GM23338 (cell line): Measurements from ENCODE around the gene ITGA1. TPM values are rescaled to one million over a fixed set of nuclear protein-coding genes. Genes with fewer than 3 reads are reported as not detected.

Source experiments
- ATAC-seq: fragments of 200-7000 bp; cut with Tn5 transposase; 3 replicates; pipeline ENCODE4 v1.9.1; 2020
- DNase-seq: peaks from one replicate; pipeline ENCODE4 v3.0.0-alpha.2; 2015; ENCODE audit warnings: low spot score
- H2AFZ ChIP-seq: fragments of 200-600 bp; sonication (generic); 2 replicates; pipeline ENCODE4 v1.8.0; 2016; ENCODE audit warnings: antibody characterized with exemption, mild to moderate bottlenecking, moderate library complexity
- H3F3A ChIP-seq: fragments of 200-600 bp; sonication (generic); replicated peaks from 2 replicates; pipeline ENCODE4 v1.8.0; 2017; ENCODE audit warnings: antibody characterized with exemption, mixed run types, low read depth
- H3K27ac ChIP-seq: fragments of 200-600 bp; sonication (generic); 2 replicates; pipeline ENCODE4 v1.6.1; 2016; ENCODE audit warnings: low read depth
- H3K27me3 ChIP-seq: fragments of 200-600 bp; sonication (generic); 2 replicates; pipeline ENCODE4 v1.8.0; 2016; ENCODE audit warnings: mild to moderate bottlenecking, mixed run types, moderate library complexity; ENCODE audit not compliant: insufficient read depth
- H3K36me3 ChIP-seq: fragments of 200-600 bp; sonication (generic); 2 replicates; pipeline ENCODE4 v1.8.0; 2016; ENCODE audit warnings: mild to moderate bottlenecking; ENCODE audit not compliant: insufficient read depth
- H3K4me1 ChIP-seq: fragments of 200-600 bp; sonication (generic); 2 replicates; pipeline ENCODE4 v1.8.0; 2016; ENCODE audit warnings: mild to moderate bottlenecking, moderate library complexity; ENCODE audit not compliant: insufficient read depth
- H3K4me2 ChIP-seq: fragments of 200-600 bp; sonication (generic); 2 replicates; pipeline ENCODE4 v1.7.1; 2017; ENCODE audit warnings: mixed run types
- H3K4me3 ChIP-seq: fragments of 200-600 bp; sonication (generic); 2 replicates; pipeline ENCODE4 v1.6.1; 2016; ENCODE audit warnings: mixed run types
- H3K79me2 ChIP-seq: fragments of 200-600 bp; sonication (generic); replicated peaks from 2 replicates; pipeline ENCODE4 v1.8.0; 2017; ENCODE audit warnings: mild to moderate bottlenecking; ENCODE audit not compliant: insufficient read depth
- H3K9me2 ChIP-seq: fragments of 200-600 bp; sonication (generic); 2 replicates; pipeline ENCODE4 v1.8.0; 2017; ENCODE audit not compliant: insufficient read depth
- H4K20me1 ChIP-seq: fragments of 200-600 bp; sonication (generic); replicated peaks from 2 replicates; pipeline ENCODE4 v1.8.0; 2017; ENCODE audit warnings: mild to moderate bottlenecking; ENCODE audit not compliant: insufficient read depth
- H3K27ac Mint-ChIP-seq: 2 replicates; pipeline ENCODE4 v1.8.0; 2020; ENCODE audit warnings: inconsistent platforms, mild to moderate bottlenecking, moderate library complexity, mixed read lengths
- H3K27me3 Mint-ChIP-seq: 3 replicates; pipeline ENCODE4 v1.8.0; 2022; ENCODE audit warnings: low read depth, mild to moderate bottlenecking, moderate library complexity, mixed read lengths, inconsistent platforms; ENCODE audit not compliant: insufficient read depth, poor library complexity
- H3K36me3 Mint-ChIP-seq: 3 replicates; pipeline ENCODE4 v1.8.0; 2021; ENCODE audit warnings: low read depth, mild to moderate bottlenecking, inconsistent platforms, moderate library complexity, mixed read lengths
- H3K4me1 Mint-ChIP-seq: 3 replicates; pipeline ENCODE4 v1.8.0; 2020; ENCODE audit warnings: mild to moderate bottlenecking, inconsistent platforms, mixed read lengths
- H3K4me3 Mint-ChIP-seq: 3 replicates; pipeline ENCODE4 v1.8.0; 2021; ENCODE audit warnings: moderate library complexity, mild to moderate bottlenecking, inconsistent platforms, mixed read lengths
- H3K9me3 Mint-ChIP-seq: 3 replicates; pipeline ENCODE4 v1.8.0; 2020; ENCODE audit warnings: moderate library complexity, mild to moderate bottlenecking, inconsistent platforms, mixed read lengths
- CREB1 ChIP-seq: fragments of 250-450 bp; sonication (Bioruptor Pico); IDR thresholded peaks from 2 replicates; pipeline ENCODE4 v1.5.0; 2020; ENCODE audit warnings: low read depth, mild to moderate bottlenecking, moderate library complexity
- EZH2 ChIP-seq: fragments of 200-600 bp; sonication (generic); IDR thresholded peaks from one replicate; pipeline ENCODE4 v1.8.0; 2017; ENCODE audit warnings: antibody characterized with exemption, mild to moderate bottlenecking, low read depth; ENCODE audit not compliant: unreplicated experiment
- EZH2phosphoT487 ChIP-seq: fragments of 200-600 bp; sonication (generic); IDR thresholded peaks from one replicate; pipeline ENCODE4 v1.8.1; 2018; ENCODE audit warnings: antibody characterized with exemption; ENCODE audit not compliant: unreplicated experiment
- JUNB ChIP-seq: IDR thresholded peaks from one replicate; pipeline ENCODE4 v1.6.1; 2016; ENCODE audit warnings: antibody characterized with exemption; ENCODE audit not compliant: unreplicated experiment
- NANOG ChIP-seq: IDR thresholded peaks from 2 replicates; pipeline ENCODE4 v1.6.1; 2016; ENCODE audit warnings: antibody characterized with exemption, borderline replicate concordance
- STAT1 ChIP-seq: IDR thresholded peaks from one replicate; pipeline ENCODE4 v1.6.1; 2016; ENCODE audit warnings: antibody characterized with exemption; ENCODE audit not compliant: unreplicated experiment
- ZNF114 ChIP-seq: fragments of 250-450 bp; sonication (Bioruptor Pico); IDR thresholded peaks from 2 replicates; pipeline ENCODE4 v1.5.0; 2020; ENCODE audit warnings: mild to moderate bottlenecking, moderate library complexity
- polyA plus RNA-seq: library from polyadenylated mRNA; unstranded; fragments of >200 nt; fragmentation: Nextera tagmentation; extraction: Ambion mirVana; gene quantifications from 2 replicates; pipeline ENCODE4 v1.2.1, GENCODE V29; 2016
- total RNA-seq: library from RNA; depleted of rRNA; stranded (reverse); fragments of >200 nt; shearing (Covaris generic); gene quantifications from 2 replicates; pipeline ENCODE4 v1.2.3, GENCODE V29; 2014
- TF ChIP-seq, protein P1 (sequence below): IDR thresholded peaks from 2 replicates; pipeline ENCODE4 v1.6.1; 2016; ENCODE audit warnings: antibody characterized with exemption
- TF ChIP-seq, protein P2 (sequence below): fragments of 250-450 bp; sonication (Bioruptor Pico); IDR thresholded peaks from 2 replicates; pipeline ENCODE4 v1.5.0; 2020; ENCODE audit warnings: mild to moderate bottlenecking, moderate library complexity
- TF ChIP-seq, protein P3 (sequence below): IDR thresholded peaks from one replicate; pipeline ENCODE4 v1.6.1; 2018; ENCODE audit warnings: antibody characterized with exemption; ENCODE audit not compliant: unreplicated experiment

The ITGA1 gene
- total and polyA plus RNA-seq, 2 experiments from 2014 or later = 1.8 to 4.9 TPM

DNA sequence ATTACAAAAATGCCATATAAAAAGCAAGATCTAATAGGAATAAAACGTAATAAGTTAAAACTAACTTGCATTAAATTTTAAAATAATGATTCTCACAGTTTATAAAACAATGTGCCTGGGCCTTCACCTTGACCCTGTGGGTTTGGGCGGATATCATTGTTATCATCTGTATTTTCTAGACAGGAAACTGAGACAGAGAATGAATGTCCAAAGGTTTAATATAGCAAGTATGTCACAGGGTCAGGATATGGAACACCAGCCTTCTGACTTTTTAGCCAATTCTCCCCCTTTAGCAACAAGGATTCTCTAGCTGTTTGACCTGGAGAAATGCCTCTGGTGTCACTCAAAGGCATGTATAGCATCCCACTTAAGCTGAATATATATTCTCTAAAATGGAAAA lies 67.2 kb downstream of the ITGA1 start:
- no peaks in the 10 kb centered on the region for H3K4me1 ChIP-seq
- ATAC-seq (no peak), DNase-seq (no peak)
- Mint-ChIP-seq H3K4me1 (no peaks in the 10 kb centered on the region), H3K27ac (no peak overlapping the region), H3K4me3 (no peak overlapping the region), H3K27me3 (no peaks in the 10 kb centered on the region), H3K9me3 (no peaks in the 10 kb centered on the region), H3K36me3 (no peaks in the 10 kb centered on the region)
- TF ChIP-seq CREB1 (CRISPR knock-in tag) (no peak), ZNF114 (CRISPR knock-in tag) (no peak), EZH2phosphoT487 (no peak), NANOG (no peak)
- TF ChIP-seq, protein P1, sequence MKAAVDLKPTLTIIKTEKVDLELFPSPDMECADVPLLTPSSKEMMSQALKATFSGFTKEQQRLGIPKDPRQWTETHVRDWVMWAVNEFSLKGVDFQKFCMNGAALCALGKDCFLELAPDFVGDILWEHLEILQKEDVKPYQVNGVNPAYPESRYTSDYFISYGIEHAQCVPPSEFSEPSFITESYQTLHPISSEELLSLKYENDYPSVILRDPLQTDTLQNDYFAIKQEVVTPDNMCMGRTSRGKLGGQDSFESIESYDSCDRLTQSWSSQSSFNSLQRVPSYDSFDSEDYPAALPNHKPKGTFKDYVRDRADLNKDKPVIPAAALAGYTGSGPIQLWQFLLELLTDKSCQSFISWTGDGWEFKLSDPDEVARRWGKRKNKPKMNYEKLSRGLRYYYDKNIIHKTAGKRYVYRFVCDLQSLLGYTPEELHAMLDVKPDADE = no peak
- no peak overlapping the region for H2AFZ ChIP-seq
- H3K4me3 ChIP-seq = no peak overlapping the region
- no peak overlapping the region for H3K4me2 ChIP-seq
- H3K27ac ChIP-seq = no peak overlapping the region
- no peaks in the 10 kb centered on the region for H3K79me2 ChIP-seq
- no peaks in the 10 kb centered on the region for H3K36me3 ChIP-seq
- no peaks in the 10 kb centered on the region for H3K9me2 ChIP-seq
- no peaks in the 10 kb centered on the region for H4K20me1 ChIP-seq
- no peaks in the 10 kb centered on the region for H3K27me3 ChIP-seq
- no peaks in the 10 kb centered on the region for H3F3A ChIP-seq

DNA sequence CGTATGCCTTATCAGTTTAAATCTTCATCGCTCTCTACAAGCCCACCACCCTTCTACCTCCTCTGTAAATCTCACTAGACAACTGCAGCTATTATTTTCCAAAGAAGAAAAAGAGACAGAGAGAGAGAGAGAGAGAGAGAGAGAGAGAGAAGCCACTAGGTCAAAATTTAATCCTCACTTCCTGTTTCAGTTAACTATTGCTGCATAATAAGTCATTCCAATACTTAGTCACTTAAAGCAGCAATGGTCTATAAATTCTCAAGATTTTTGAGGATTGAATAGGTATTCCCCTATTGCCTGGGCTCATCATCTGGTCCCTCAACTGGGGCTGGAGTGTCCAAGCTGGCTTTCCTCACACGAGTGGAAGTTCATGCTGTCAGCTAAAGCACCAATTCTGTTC lies 68.8 kb downstream of the ITGA1 start:
- Mint-ChIP-seq H3K27ac (no peak overlapping the region), H3K4me1 (no peaks in the 10 kb centered on the region), H3K4me3 (no peak overlapping the region), H3K27me3 (no peaks in the 10 kb centered on the region), H3K9me3 (no peaks in the 10 kb centered on the region), H3K36me3 (no peaks in the 10 kb centered on the region)
- Histone ChIP-seq H4K20me1 (no peaks in the 10 kb centered on the region), H3K36me3 (no peaks in the 10 kb centered on the region), H2AFZ (no peak overlapping the region), H3K27ac (no peak overlapping the region), H3K4me3 (no peak overlapping the region), H3K9me2 (no peaks in the 10 kb centered on the region), H3F3A (no peaks in the 10 kb centered on the region), H3K4me1 (no peaks in the 10 kb centered on the region), H3K79me2 (no peaks in the 10 kb centered on the region), H3K27me3 (no peaks in the 10 kb centered on the region), H3K4me2 (no peak overlapping the region)
- ATAC-seq = no peak
- DNase-seq = no peak
- TF ChIP-seq EZH2 (no peak), JUNB (no peak), NANOG (no peak), STAT1 (no peak)
- TF ChIP-seq, protein P2, sequence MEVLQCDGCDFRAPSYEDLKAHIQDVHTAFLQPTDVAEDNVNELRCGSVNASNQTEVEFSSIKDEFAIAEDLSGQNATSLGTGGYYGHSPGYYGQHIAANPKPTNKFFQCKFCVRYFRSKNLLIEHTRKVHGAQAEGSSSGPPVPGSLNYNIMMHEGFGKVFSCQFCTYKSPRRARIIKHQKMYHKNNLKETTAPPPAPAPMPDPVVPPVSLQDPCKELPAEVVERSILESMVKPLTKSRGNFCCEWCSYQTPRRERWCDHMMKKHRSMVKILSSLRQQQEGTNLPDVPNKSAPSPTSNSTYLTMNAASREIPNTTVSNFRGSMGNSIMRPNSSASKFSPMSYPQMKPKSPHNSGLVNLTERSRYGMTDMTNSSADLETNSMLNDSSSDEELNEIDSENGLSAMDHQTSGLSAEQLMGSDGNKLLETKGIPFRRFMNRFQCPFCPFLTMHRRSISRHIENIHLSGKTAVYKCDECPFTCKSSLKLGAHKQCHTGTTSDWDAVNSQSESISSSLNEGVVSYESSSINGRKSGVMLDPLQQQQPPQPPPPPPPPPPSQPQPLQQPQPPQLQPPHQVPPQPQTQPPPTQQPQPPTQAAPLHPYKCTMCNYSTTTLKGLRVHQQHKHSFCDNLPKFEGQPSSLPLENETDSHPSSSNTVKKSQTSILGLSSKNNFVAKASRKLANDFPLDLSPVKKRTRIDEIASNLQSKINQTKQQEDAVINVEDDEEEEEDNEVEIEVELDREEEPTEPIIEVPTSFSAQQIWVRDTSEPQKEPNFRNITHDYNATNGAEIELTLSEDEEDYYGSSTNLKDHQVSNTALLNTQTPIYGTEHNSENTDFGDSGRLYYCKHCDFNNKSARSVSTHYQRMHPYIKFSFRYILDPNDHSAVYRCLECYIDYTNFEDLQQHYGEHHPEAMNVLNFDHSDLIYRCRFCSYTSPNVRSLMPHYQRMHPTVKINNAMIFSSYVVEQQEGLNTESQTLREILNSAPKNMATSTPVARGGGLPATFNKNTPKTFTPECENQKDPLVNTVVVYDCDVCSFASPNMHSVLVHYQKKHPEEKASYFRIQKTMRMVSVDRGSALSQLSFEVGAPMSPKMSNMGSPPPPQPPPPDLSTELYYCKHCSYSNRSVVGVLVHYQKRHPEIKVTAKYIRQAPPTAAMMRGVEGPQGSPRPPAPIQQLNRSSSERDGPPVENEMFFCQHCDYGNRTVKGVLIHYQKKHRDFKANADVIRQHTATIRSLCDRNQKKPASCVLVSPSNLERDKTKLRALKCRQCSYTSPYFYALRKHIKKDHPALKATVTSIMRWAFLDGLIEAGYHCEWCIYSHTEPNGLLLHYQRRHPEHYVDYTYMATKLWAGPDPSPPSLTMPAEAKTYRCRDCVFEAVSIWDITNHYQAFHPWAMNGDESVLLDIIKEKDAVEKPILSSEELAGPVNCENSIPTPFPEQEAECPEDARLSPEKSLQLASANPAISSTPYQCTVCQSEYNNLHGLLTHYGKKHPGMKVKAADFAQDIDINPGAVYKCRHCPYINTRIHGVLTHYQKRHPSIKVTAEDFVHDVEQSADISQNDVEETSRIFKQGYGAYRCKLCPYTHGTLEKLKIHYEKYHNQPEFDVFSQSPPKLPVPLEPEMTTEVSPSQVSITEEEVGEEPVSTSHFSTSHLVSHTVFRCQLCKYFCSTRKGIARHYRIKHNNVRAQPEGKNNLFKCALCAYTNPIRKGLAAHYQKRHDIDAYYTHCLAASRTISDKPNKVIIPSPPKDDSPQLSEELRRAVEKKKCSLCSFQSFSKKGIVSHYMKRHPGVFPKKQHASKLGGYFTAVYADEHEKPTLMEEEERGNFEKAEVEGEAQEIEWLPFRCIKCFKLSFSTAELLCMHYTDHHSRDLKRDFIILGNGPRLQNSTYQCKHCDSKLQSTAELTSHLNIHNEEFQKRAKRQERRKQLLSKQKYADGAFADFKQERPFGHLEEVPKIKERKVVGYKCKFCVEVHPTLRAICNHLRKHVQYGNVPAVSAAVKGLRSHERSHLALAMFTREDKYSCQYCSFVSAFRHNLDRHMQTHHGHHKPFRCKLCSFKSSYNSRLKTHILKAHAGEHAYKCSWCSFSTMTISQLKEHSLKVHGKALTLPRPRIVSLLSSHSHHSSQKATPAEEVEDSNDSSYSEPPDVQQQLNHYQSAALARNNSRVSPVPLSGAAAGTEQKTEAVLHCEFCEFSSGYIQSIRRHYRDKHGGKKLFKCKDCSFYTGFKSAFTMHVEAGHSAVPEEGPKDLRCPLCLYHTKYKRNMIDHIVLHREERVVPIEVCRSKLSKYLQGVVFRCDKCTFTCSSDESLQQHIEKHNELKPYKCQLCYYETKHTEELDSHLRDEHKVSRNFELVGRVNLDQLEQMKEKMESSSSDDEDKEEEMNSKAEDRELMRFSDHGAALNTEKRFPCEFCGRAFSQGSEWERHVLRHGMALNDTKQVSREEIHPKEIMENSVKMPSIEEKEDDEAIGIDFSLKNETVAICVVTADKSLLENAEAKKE (CRISPR knock-in tag) = no peak
- TF ChIP-seq, protein P3, sequence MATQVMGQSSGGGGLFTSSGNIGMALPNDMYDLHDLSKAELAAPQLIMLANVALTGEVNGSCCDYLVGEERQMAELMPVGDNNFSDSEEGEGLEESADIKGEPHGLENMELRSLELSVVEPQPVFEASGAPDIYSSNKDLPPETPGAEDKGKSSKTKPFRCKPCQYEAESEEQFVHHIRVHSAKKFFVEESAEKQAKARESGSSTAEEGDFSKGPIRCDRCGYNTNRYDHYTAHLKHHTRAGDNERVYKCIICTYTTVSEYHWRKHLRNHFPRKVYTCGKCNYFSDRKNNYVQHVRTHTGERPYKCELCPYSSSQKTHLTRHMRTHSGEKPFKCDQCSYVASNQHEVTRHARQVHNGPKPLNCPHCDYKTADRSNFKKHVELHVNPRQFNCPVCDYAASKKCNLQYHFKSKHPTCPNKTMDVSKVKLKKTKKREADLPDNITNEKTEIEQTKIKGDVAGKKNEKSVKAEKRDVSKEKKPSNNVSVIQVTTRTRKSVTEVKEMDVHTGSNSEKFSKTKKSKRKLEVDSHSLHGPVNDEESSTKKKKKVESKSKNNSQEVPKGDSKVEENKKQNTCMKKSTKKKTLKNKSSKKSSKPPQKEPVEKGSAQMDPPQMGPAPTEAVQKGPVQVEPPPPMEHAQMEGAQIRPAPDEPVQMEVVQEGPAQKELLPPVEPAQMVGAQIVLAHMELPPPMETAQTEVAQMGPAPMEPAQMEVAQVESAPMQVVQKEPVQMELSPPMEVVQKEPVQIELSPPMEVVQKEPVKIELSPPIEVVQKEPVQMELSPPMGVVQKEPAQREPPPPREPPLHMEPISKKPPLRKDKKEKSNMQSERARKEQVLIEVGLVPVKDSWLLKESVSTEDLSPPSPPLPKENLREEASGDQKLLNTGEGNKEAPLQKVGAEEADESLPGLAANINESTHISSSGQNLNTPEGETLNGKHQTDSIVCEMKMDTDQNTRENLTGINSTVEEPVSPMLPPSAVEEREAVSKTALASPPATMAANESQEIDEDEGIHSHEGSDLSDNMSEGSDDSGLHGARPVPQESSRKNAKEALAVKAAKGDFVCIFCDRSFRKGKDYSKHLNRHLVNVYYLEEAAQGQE = no peak
